ENCODE data around the gene SPAG16.

The SPAG16 gene

DNA sequence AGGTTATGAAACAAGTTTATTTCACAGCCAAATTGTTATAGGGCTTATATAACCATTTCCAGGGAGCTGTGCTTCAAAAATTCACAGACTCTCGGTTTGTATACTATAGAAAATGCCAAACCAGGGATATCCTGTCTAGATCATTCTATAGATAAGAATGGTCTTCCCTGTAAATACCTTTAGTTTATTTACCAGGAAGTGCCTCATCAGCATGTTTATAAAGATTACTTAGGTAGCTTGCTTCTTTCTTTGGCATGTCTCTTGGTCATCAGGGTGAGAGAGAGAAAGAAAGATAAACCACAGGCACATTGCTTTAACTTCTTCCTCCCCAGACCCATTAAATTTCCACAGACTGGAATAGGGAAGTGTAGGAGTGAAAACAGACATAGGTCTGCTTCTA, 439.4 kb downstream of the SPAG16 start:
- no peak overlapping the region for H2AFZ ChIP-seq (ENCODE audit: low read length)
- no peak overlapping the region for H3K4me3 ChIP-seq (ENCODE audit: low read depth, low read length, poor library complexity, severe bottlenecking)
- H3K4me2 ChIP-seq (ENCODE audit: low read length), result no peak overlapping the region
- no peaks in the 10 kb centered on the region for H3K79me2 ChIP-seq (ENCODE audit: insufficient read depth, low read length)
- H3K27ac ChIP-seq (ENCODE audit: low read depth, low read length, poor library complexity, severe bottlenecking), result no peak overlapping the region
- no peak for TF ChIP-seq EZH2 (IDR thresholded peaks at IDR 0.05; ENCODE audit: borderline replicate concordance, low read length)
- TF ChIP-seq, protein P1, sequence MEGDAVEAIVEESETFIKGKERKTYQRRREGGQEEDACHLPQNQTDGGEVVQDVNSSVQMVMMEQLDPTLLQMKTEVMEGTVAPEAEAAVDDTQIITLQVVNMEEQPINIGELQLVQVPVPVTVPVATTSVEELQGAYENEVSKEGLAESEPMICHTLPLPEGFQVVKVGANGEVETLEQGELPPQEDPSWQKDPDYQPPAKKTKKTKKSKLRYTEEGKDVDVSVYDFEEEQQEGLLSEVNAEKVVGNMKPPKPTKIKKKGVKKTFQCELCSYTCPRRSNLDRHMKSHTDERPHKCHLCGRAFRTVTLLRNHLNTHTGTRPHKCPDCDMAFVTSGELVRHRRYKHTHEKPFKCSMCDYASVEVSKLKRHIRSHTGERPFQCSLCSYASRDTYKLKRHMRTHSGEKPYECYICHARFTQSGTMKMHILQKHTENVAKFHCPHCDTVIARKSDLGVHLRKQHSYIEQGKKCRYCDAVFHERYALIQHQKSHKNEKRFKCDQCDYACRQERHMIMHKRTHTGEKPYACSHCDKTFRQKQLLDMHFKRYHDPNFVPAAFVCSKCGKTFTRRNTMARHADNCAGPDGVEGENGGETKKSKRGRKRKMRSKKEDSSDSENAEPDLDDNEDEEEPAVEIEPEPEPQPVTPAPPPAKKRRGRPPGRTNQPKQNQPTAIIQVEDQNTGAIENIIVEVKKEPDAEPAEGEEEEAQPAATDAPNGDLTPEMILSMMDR (IDR thresholded peaks at IDR 0.05; ENCODE audit: low read length), result no peak
- H3K9me3 ChIP-seq (ENCODE audit: low read length), result no peaks in the 10 kb centered on the region
- no peaks in the 10 kb centered on the region for H3F3A ChIP-seq (ENCODE audit: insufficient read depth, low read length)
- no peaks in the 10 kb centered on the region for H3K9me2 ChIP-seq (ENCODE audit: low read depth, low read length)
- no peaks in the 10 kb centered on the region for H3K27me3 ChIP-seq (ENCODE audit: insufficient read depth, low read length)
- H3K36me3 ChIP-seq (ENCODE audit: insufficient read depth, low read length), result no peaks in the 10 kb centered on the region
- no peak overlapping the region for H3K9ac ChIP-seq (ENCODE audit: low read length)
- H3K4me1 ChIP-seq (ENCODE audit: insufficient read depth, low read length, severe bottlenecking), result no peaks in the 10 kb centered on the region
- H4K20me1 ChIP-seq (ENCODE audit: insufficient read depth, low read length), result no peaks in the 10 kb centered on the region

DNA sequence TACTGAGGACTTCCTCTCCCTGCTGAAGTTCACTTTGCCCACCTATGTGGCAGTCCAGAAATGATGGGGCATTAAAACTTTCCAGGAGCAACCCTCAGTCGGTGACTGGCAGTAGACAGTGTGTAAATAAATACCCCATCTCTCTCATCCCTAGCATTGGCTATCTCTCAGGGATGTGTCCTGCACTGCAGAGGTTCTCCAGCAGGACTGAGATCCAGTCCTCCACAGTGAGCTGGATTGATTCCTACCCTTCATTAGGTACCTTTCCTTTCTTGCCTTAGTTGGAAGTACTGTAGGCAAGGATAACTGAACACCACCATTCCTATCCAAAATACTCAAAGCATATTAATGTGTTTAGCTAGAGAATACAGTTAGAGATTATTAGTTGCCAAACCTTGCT, 441.8 kb downstream of the SPAG16 start:
- Histone ChIP-seq H3K27ac (ENCODE audit: low read depth, low read length, poor library complexity, severe bottlenecking) (no peak overlapping the region), H3K79me2 (ENCODE audit: insufficient read depth, low read length) (no peaks in the 10 kb centered on the region)
- TF ChIP-seq, protein P1 (IDR thresholded peaks at IDR 0.05; ENCODE audit: low read length), result no peak
- TF ChIP-seq EZH2 (IDR thresholded peaks at IDR 0.05; ENCODE audit: borderline replicate concordance, low read length), result no peak

DNA sequence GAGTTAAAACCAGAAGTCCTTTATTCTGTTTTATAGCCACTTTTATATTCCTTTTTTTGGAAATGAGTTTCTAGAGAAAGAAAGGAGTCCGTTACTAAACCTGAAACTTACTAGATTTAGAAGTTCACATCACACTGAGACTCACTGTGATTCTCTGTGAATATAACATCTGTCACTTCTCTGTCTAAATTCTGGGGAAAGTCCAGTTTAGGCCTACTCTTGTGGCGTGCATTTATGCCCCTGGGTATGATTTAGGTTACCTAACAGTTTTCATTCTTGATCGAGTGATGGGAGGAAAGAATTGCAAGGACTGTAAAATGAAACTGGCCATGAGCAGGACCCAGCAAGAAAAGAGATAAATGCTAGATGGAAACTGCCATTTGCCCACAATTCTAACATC, 449.6 kb downstream of the SPAG16 start:
- Histone ChIP-seq H3K9ac (ENCODE audit: low read length) (no peak overlapping the region), H3K9me2 (ENCODE audit: low read depth, low read length) (no peaks in the 10 kb centered on the region), H3K4me1 (ENCODE audit: insufficient read depth, low read length, severe bottlenecking) (no peaks in the 10 kb centered on the region), H3K9me3 (ENCODE audit: low read length) (no peaks in the 10 kb centered on the region), H3F3A (ENCODE audit: insufficient read depth, low read length) (no peaks in the 10 kb centered on the region), H4K20me1 (ENCODE audit: insufficient read depth, low read length) (no peaks in the 10 kb centered on the region), H3K27ac (ENCODE audit: low read depth, low read length, poor library complexity, severe bottlenecking) (no peak overlapping the region), H3K4me3 (ENCODE audit: low read depth, low read length, poor library complexity, severe bottlenecking) (no peak overlapping the region), H3K79me2 (ENCODE audit: insufficient read depth, low read length) (no peaks in the 10 kb centered on the region), H3K4me2 (ENCODE audit: low read length) (no peak overlapping the region), H3K27me3 (ENCODE audit: insufficient read depth, low read length) (no peaks in the 10 kb centered on the region), H3K36me3 (ENCODE audit: insufficient read depth, low read length) (no peaks in the 10 kb centered on the region), H2AFZ (ENCODE audit: low read length) (no peak overlapping the region)
- no peak for TF ChIP-seq EZH2 (IDR thresholded peaks at IDR 0.05; ENCODE audit: borderline replicate concordance, low read length)

More for the DNA sequence above, 441.8 kb downstream of the SPAG16 start:
- H3K4me2 ChIP-seq (ENCODE audit: low read length), result no peak overlapping the region
- H3K4me3 ChIP-seq (ENCODE audit: low read depth, low read length, poor library complexity, severe bottlenecking), result no peak overlapping the region
- no peaks in the 10 kb centered on the region for H3K4me1 ChIP-seq (ENCODE audit: insufficient read depth, low read length, severe bottlenecking)
- H3K27me3 ChIP-seq (ENCODE audit: insufficient read depth, low read length), result no peaks in the 10 kb centered on the region
- H3K9me3 ChIP-seq (ENCODE audit: low read length), result no peaks in the 10 kb centered on the region
- no peak overlapping the region for H2AFZ ChIP-seq (ENCODE audit: low read length)
- H3K9ac ChIP-seq (ENCODE audit: low read length), result no peak overlapping the region
- H3K36me3 ChIP-seq (ENCODE audit: insufficient read depth, low read length), result no peaks in the 10 kb centered on the region
- no peaks in the 10 kb centered on the region for H4K20me1 ChIP-seq (ENCODE audit: insufficient read depth, low read length)
- H3F3A ChIP-seq (ENCODE audit: insufficient read depth, low read length), result no peaks in the 10 kb centered on the region
- no peaks in the 10 kb centered on the region for H3K9me2 ChIP-seq (ENCODE audit: low read depth, low read length)

DNA sequence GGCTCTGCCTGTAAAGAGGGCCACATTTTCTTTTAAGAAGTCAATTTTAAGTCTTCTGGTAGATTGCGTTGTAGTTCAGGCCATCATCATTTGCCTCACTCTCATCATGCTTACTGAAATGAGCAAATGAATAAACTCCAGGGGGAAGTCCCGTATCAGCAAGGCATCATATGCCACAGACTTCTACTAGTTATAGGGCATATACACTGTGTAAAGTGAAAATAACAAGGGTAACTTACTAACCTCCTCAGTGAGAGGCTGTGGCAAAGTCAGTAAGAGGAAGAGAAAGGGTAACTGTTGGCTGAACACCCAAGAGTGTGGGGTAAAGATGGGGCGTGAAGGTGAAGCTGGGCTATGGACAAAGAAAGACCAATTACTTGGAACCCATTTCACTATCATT, 456.2 kb downstream of the SPAG16 start:
- no peaks in the 10 kb centered on the region for H3F3A ChIP-seq (ENCODE audit: insufficient read depth, low read length)
- no peak overlapping the region for H3K9ac ChIP-seq (ENCODE audit: low read length)
- H2AFZ ChIP-seq (ENCODE audit: low read length), result no peak overlapping the region
- H3K9me2 ChIP-seq (ENCODE audit: low read depth, low read length), result no peaks in the 10 kb centered on the region
- H3K4me2 ChIP-seq (ENCODE audit: low read length), result no peak overlapping the region
- H3K4me1 ChIP-seq (ENCODE audit: insufficient read depth, low read length, severe bottlenecking), result no peaks in the 10 kb centered on the region
- no peaks in the 10 kb centered on the region for H3K36me3 ChIP-seq (ENCODE audit: insufficient read depth, low read length)
- H4K20me1 ChIP-seq (ENCODE audit: insufficient read depth, low read length), result no peaks in the 10 kb centered on the region
- no peak overlapping the region for H3K4me3 ChIP-seq (ENCODE audit: low read depth, low read length, poor library complexity, severe bottlenecking)
- no peaks in the 10 kb centered on the region for H3K9me3 ChIP-seq (ENCODE audit: low read length)
- no peak overlapping the region for H3K27ac ChIP-seq (ENCODE audit: low read depth, low read length, poor library complexity, severe bottlenecking)
- TF ChIP-seq EZH2 (IDR thresholded peaks at IDR 0.05; ENCODE audit: borderline replicate concordance, low read length), result no peak
- TF ChIP-seq, protein P1 (IDR thresholded peaks at IDR 0.05; ENCODE audit: low read length), result no peak
- no peaks in the 10 kb centered on the region for H3K79me2 ChIP-seq (ENCODE audit: insufficient read depth, low read length)
- H3K27me3 ChIP-seq (ENCODE audit: insufficient read depth, low read length), result no peaks in the 10 kb centered on the region

All from OCI-LY1 (cell line).